Liver (tissue), 9 donors: Measurements from ENCODE around the gene PYDC1. TPM values are rescaled to one million over a fixed set of nuclear protein-coding genes. Genes with fewer than 3 reads are reported as not detected.

Experiments
- DNase-seq: peaks from one replicate; pipeline ENCODE4 v3.0.0-alpha.2; 2017; ENCODE audit warnings: low spot score
- H3K27ac ChIP-seq, 2 donors: one replicate each; pipeline ENCODE4 v1.7.0; 2013; ENCODE audit warnings: inconsistent platforms in 2 of 2, low read length in 2 of 2, control low read depth in 1 of 2, low read depth in 1 of 2, mild to moderate bottlenecking in 1 of 2
- H3K27me3 ChIP-seq, 4 donors: one replicate each; pipeline versions ENCODE4 v1.6.1 to v1.7.0; 2013; ENCODE audit warnings: low read length in 3 of 4, inconsistent platforms in 1 of 4, mild to moderate bottlenecking in 1 of 4, moderate library complexity in 1 of 4; ENCODE audit not compliant: control insufficient read depth in 4 of 4, insufficient read depth in 4 of 4
- H3K36me3 ChIP-seq, 4 donors: one replicate each; pipeline versions ENCODE4 v1.6.1 to v1.7.0; 2013; ENCODE audit warnings: low read length in 3 of 4, mild to moderate bottlenecking in 3 of 4, low read depth in 1 of 4, moderate library complexity in 1 of 4; ENCODE audit not compliant: control insufficient read depth in 4 of 4, insufficient read depth in 3 of 4
- H3K4me1 ChIP-seq, 4 donors: one replicate each; pipeline versions ENCODE4 v1.6.1 to v1.7.0; 2013; ENCODE audit warnings: low read length in 3 of 4, mild to moderate bottlenecking in 3 of 4, moderate library complexity in 1 of 4; ENCODE audit not compliant: control insufficient read depth in 4 of 4, insufficient read depth in 4 of 4
- H3K4me3 ChIP-seq, 3 donors: one replicate each; pipeline versions ENCODE4 v1.6.1 to v1.7.0; 2013; ENCODE audit warnings: low read length in 3 of 3, control low read depth in 1 of 3, low read depth in 1 of 3, mild to moderate bottlenecking in 1 of 3
- H3K9ac ChIP-seq, 2 donors: one replicate each; pipeline ENCODE4 v1.7.0; 2013; ENCODE audit warnings: low read length in 2 of 2, mild to moderate bottlenecking in 2 of 2, moderate library complexity in 2 of 2, control low read depth in 1 of 2, low read depth in 1 of 2
- H3K9me3 ChIP-seq, 4 donors: one replicate each; pipeline versions ENCODE4 v1.6.1 to v1.7.0; 2013; ENCODE audit warnings: low read length in 3 of 4; ENCODE audit not compliant: control insufficient read depth in 4 of 4
- EGR1 ChIP-seq, 2 donors: IDR thresholded peaks; 2 replicates each; pipeline ENCODE4 v1.6.1; 2016 to 2018; ENCODE audit warnings: antibody characterized with exemption in 2 of 2, low read depth in 2 of 2
- FOXA1 ChIP-seq: IDR thresholded peaks from 2 replicates; pipeline ENCODE4 v1.6.1; 2016; ENCODE audit warnings: antibody characterized with exemption
- FOXA2 ChIP-seq: IDR thresholded peaks from 2 replicates; pipeline ENCODE4 v1.6.1; 2016; ENCODE audit warnings: antibody characterized with exemption
- GABPA ChIP-seq, 2 donors: IDR thresholded peaks in 1 of 2; conservative IDR thresholded peaks in 1 of 2; 2 replicates each; pipeline ENCODE4 v1.6.1; 2016; ENCODE audit warnings: antibody characterized with exemption in 2 of 2, mild to moderate bottlenecking in 1 of 2, moderate library complexity in 1 of 2
- HNF4A ChIP-seq, 2 donors: conservative IDR thresholded peaks; 2 replicates each; pipeline ENCODE4 v1.6.1; 2016; ENCODE audit warnings: antibody characterized with exemption in 2 of 2, mild to moderate bottlenecking in 2 of 2
- HNF4G ChIP-seq: IDR thresholded peaks from 2 replicates; pipeline ENCODE4 v1.6.1; 2016; ENCODE audit warnings: antibody characterized with exemption
- JUND ChIP-seq, 2 donors: IDR thresholded peaks; 2 replicates each; pipeline ENCODE4 v1.6.1; 2016; ENCODE audit warnings: antibody characterized with exemption in 2 of 2
- NR2F2 ChIP-seq: IDR thresholded peaks from 2 replicates; pipeline ENCODE4 v1.6.1; 2016; ENCODE audit warnings: antibody characterized with exemption
- RAD21 ChIP-seq, 2 donors: IDR thresholded peaks; 2 replicates each; pipeline ENCODE4 v1.6.1; 2016; ENCODE audit warnings: antibody characterized with exemption in 2 of 2, mild to moderate bottlenecking in 2 of 2
- RXRA ChIP-seq, 2 donors: IDR thresholded peaks; 2 replicates each; pipeline ENCODE4 v1.6.1; 2017 to 2018; ENCODE audit warnings: antibody characterized with exemption in 2 of 2, mild to moderate bottlenecking in 1 of 2
- SP1 ChIP-seq: IDR thresholded peaks from 2 replicates; pipeline ENCODE4 v1.6.1; 2018; ENCODE audit warnings: antibody characterized with exemption, mild to moderate bottlenecking
- TAF1 ChIP-seq: conservative IDR thresholded peaks from 2 replicates; pipeline ENCODE4 v1.6.1; 2016; ENCODE audit warnings: antibody characterized with exemption, mild to moderate bottlenecking
- YY1 ChIP-seq: IDR thresholded peaks from 2 replicates; pipeline ENCODE4 v1.6.1; 2016; ENCODE audit warnings: antibody characterized with exemption, mild to moderate bottlenecking
- WGBS: extraction: QIAGEN DNeasy Blood & Tissue Kit; methylation state at CpG from one replicate; pipeline ENCODE4 v1.1.7; 2013; 5-methylcytosine and 5-hydroxymethylcytosine counted together
- polyA plus RNA-seq, 2 donors: library from polyadenylated mRNA; stranded (reverse) in 1 of 2; unstranded in 1 of 2; fragments of 200-250 nt in 1 of 2; fragments of >200 nt in 1 of 2; fragmentation: Nextera tagmentation in 1 of 2; extraction: Ambion mirVana in 1 of 2; gene quantifications; one replicate each; pipeline versions ENCODE4 v1.2.1 to v1.2.3, GENCODE V29; 2013 to 2015
- total RNA-seq, 2 donors: library from RNA; depleted of rRNA; stranded (reverse); fragments of >200 nt; gene quantifications; one replicate each; pipeline ENCODE4 v1.2.3, GENCODE V29; 2014
- TF ChIP-seq, protein P1 (sequence below): IDR thresholded peaks from 2 replicates; pipeline ENCODE4 v1.6.1; 2016; ENCODE audit warnings: antibody characterized with exemption, mild to moderate bottlenecking
- TF ChIP-seq, protein P2 (sequence below): IDR thresholded peaks from 2 replicates; pipeline ENCODE4 v1.6.1; 2016; ENCODE audit warnings: antibody characterized with exemption
- TF ChIP-seq, protein P3 (sequence below): IDR thresholded peaks from 2 replicates; pipeline ENCODE4 v1.6.1; 2016; ENCODE audit warnings: antibody characterized with exemption
- TF ChIP-seq, protein P4 (sequence below): fragments of 150-350 bp; IDR thresholded peaks from 2 replicates; pipeline ENCODE4 v1.5.1; 2017; ENCODE audit warnings: improper control_type of control experiment, low read depth, low read length; ENCODE audit not compliant: missing input control
- TF ChIP-seq, protein P5 (sequence below): IDR thresholded peaks from 2 replicates; pipeline ENCODE4 v1.6.1; 2016; ENCODE audit warnings: antibody characterized with exemption
- donor health status: healthy.
- donor health status: healthy.
- donor health status: healthy.
- donor health status: healthy.
- donor health status: healthy.

PYDC1 gene
- total and polyA plus RNA-seq, 4 donors: not detected

DNA sequence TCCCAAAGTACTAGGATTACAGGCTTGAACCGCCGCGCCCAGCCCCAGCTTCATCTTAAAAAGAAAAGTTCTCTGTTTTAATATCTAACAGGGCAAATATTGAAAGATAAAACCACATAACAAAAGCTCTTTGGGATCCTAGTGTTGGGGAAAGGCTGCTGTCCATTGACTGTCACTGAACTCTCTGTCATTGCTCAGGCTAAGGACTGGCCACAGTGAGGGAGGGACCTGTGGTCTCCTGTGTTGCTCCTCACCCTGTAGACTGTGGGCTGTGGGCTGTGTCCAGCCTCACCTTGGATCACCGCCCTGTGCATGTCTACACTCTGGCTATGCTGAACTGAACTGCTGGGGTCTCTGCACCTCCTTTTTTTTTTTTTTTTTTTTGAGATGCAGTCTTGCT is 11.3 kb upstream of the PYDC1 start (continued):
- TF ChIP-seq, protein P1, sequence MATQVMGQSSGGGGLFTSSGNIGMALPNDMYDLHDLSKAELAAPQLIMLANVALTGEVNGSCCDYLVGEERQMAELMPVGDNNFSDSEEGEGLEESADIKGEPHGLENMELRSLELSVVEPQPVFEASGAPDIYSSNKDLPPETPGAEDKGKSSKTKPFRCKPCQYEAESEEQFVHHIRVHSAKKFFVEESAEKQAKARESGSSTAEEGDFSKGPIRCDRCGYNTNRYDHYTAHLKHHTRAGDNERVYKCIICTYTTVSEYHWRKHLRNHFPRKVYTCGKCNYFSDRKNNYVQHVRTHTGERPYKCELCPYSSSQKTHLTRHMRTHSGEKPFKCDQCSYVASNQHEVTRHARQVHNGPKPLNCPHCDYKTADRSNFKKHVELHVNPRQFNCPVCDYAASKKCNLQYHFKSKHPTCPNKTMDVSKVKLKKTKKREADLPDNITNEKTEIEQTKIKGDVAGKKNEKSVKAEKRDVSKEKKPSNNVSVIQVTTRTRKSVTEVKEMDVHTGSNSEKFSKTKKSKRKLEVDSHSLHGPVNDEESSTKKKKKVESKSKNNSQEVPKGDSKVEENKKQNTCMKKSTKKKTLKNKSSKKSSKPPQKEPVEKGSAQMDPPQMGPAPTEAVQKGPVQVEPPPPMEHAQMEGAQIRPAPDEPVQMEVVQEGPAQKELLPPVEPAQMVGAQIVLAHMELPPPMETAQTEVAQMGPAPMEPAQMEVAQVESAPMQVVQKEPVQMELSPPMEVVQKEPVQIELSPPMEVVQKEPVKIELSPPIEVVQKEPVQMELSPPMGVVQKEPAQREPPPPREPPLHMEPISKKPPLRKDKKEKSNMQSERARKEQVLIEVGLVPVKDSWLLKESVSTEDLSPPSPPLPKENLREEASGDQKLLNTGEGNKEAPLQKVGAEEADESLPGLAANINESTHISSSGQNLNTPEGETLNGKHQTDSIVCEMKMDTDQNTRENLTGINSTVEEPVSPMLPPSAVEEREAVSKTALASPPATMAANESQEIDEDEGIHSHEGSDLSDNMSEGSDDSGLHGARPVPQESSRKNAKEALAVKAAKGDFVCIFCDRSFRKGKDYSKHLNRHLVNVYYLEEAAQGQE: no peak
- no peak for TF ChIP-seq RAD21 (IDR thresholded peaks at IDR 0.05)
- TF ChIP-seq TAF1: no peak
- TF ChIP-seq GABPA (IDR thresholded peaks at IDR 0.05 in 1 of 2, conservative IDR thresholded peaks at IDR 0.05 in 1 of 2): no peak
- no peak for TF ChIP-seq EGR1 (IDR thresholded peaks at IDR 0.05; ENCODE audit: low read depth in 2 of 2)
- TF ChIP-seq, protein P2, sequence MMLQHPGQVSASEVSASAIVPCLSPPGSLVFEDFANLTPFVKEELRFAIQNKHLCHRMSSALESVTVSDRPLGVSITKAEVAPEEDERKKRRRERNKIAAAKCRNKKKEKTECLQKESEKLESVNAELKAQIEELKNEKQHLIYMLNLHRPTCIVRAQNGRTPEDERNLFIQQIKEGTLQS: no peak
- TF ChIP-seq SP1: no peak
- TF ChIP-seq NR2F2: no peak
- TF ChIP-seq HNF4A (conservative IDR thresholded peaks at IDR 0.05): no peak
- no peak for TF ChIP-seq RXRA (IDR thresholded peaks at IDR 0.05)

DNA sequence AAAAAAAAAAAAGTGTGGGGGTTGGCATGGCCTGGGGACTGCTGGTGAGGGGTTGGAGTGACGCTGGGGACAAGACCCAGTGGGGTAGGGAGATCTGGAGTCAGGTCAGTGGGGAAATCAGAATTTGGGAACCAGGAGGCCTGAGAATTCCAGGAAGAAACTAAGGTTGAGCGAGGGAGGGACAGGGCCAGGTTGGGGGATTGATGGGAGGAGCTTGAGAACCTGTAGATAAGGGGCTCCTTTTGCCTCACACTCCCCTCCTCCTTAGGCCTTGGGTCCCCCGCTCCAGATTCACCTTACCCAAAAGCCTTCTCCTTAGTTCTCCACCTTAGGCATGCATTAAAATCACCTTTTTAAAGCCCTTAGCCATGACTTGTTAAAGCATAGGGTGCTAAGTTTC is 8.3 kb upstream of the PYDC1 start:
- Histone ChIP-seq H3K27me3 (no peaks in the 10 kb centered on the region), H3K36me3 (no peaks in the 10 kb centered on the region), H3K9me3 (peaks cover 0 to 1% (median 0%) of the 10 kb centered on the region in 4 donors), H3K9ac (no peak overlapping the region), H3K27ac (no peak overlapping the region), H3K4me1 (peaks cover 0 to 5% (median 0%) of the 10 kb centered on the region in 4 donors), H3K4me3 (no peak overlapping the region)
- TF ChIP-seq, protein P2: no peak
- TF ChIP-seq YY1 (no peak), HNF4A (conservative IDR thresholded peaks at IDR 0.05) (no peak), EGR1 (IDR thresholded peaks at IDR 0.05; ENCODE audit: low read depth in 2 of 2) (no peak), FOXA2 (no peak), HNF4G (no peak), FOXA1 (no peak), JUND (IDR thresholded peaks at IDR 0.05) (no peak), TAF1 (no peak), RXRA (IDR thresholded peaks at IDR 0.05) (no peak), SP1 (no peak), GABPA (IDR thresholded peaks at IDR 0.05 in 1 of 2, conservative IDR thresholded peaks at IDR 0.05 in 1 of 2) (no peak), RAD21 (IDR thresholded peaks at IDR 0.05) (no peak), NR2F2 (no peak)
- TF ChIP-seq, protein P1: no peak
- TF ChIP-seq, protein P3, sequence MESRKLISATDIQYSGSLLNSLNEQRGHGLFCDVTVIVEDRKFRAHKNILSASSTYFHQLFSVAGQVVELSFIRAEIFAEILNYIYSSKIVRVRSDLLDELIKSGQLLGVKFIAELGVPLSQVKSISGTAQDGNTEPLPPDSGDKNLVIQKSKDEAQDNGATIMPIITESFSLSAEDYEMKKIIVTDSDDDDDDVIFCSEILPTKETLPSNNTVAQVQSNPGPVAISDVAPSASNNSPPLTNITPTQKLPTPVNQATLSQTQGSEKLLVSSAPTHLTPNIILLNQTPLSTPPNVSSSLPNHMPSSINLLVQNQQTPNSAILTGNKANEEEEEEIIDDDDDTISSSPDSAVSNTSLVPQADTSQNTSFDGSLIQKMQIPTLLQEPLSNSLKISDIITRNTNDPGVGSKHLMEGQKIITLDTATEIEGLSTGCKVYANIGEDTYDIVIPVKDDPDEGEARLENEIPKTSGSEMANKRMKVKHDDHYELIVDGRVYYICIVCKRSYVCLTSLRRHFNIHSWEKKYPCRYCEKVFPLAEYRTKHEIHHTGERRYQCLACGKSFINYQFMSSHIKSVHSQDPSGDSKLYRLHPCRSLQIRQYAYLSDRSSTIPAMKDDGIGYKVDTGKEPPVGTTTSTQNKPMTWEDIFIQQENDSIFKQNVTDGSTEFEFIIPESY: no peak
- TF ChIP-seq, protein P4, sequence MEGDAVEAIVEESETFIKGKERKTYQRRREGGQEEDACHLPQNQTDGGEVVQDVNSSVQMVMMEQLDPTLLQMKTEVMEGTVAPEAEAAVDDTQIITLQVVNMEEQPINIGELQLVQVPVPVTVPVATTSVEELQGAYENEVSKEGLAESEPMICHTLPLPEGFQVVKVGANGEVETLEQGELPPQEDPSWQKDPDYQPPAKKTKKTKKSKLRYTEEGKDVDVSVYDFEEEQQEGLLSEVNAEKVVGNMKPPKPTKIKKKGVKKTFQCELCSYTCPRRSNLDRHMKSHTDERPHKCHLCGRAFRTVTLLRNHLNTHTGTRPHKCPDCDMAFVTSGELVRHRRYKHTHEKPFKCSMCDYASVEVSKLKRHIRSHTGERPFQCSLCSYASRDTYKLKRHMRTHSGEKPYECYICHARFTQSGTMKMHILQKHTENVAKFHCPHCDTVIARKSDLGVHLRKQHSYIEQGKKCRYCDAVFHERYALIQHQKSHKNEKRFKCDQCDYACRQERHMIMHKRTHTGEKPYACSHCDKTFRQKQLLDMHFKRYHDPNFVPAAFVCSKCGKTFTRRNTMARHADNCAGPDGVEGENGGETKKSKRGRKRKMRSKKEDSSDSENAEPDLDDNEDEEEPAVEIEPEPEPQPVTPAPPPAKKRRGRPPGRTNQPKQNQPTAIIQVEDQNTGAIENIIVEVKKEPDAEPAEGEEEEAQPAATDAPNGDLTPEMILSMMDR: no peak
- TF ChIP-seq, protein P5, sequence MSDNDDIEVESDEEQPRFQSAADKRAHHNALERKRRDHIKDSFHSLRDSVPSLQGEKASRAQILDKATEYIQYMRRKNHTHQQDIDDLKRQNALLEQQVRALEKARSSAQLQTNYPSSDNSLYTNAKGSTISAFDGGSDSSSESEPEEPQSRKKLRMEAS: no peak
- DNase-seq: no peak
- 98% methylated on average over 3 of the region's 3 CpGs for WGBS
